HG02884 (cell line): ENCODE data around the gene NKTR.

ENCODE experiments used
- ATAC-seq: cut with Tn5 transposase; IDR thresholded peaks from one replicate; pipeline ENCODE4 v1.9.1; 2021; ENCODE audit warnings: mild to moderate bottlenecking, moderate library complexity; ENCODE audit not compliant: unreplicated experiment

NKTR gene

DNA sequence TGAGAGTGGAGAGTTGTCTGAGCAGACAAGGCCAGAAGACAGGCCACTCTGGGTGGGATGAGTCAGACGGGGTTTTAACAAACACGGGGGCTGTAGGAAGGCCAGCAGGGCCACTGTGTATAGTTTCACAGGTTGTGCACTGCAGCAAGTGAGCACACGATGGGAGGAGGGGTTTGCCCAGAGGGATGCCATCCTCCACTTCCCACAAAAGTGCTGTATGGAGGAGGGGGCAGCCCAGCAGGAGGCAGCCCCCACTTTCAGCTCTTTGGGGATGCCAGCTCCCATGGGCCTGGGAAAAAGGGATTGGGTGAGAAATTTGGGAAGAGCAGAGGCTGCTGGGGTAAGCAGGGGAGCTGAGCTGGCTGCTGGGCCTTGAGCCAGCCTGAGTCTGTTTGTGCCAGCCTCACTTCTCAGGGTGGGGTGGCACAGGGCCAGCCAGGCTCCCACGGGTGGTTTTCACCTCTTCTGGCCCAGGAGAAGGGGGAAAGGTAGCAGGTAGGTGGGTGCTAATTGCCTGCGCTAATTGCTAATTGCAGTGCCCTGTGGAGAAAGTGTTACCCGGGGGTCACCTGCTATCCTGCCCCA, 59.7 kb downstream of the NKTR start:
- no peak for ATAC-seq

DNA sequence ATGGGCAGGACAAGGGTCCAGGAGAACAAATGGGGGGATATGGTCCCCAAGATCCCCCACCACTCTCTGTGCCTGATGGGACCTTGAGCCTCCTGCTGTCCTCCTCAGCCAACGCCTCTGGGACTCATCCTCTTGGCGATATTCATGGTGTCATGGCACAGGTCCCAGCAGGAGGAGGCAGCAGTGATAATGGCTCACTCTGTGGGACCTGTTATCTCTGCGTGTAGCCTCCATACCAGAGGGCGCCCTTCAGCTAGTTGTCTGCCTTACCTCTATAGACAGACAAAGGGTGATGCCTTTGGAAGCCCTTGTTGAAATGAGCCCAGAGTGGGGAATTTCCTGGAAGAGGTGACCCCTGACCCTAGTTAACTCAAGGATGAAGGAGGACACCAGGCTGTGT, 60.4 kb downstream of the NKTR start:
- no peak for ATAC-seq

DNA sequence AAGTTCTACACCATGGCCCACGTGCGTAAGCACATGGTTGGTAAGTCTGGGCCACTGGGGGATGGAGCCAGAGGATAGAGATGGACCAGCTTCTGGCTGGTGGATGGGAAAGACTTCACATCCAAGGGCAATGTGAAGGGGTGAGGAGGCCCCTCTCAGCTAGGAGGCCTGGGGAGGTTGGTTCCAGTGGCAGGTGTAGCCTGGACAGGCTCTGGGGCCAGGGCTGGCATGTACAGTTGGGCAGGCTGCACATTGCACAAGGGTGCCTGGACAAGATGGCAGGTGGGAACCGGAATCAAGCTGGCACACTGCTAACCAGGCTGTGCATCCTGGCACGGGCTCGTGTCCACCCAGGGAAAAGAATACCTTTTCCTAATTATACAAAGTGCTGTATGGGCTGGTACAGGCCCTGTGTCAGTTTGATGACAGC, 61.1 kb downstream of the NKTR start:
- no peak for ATAC-seq

DNA sequence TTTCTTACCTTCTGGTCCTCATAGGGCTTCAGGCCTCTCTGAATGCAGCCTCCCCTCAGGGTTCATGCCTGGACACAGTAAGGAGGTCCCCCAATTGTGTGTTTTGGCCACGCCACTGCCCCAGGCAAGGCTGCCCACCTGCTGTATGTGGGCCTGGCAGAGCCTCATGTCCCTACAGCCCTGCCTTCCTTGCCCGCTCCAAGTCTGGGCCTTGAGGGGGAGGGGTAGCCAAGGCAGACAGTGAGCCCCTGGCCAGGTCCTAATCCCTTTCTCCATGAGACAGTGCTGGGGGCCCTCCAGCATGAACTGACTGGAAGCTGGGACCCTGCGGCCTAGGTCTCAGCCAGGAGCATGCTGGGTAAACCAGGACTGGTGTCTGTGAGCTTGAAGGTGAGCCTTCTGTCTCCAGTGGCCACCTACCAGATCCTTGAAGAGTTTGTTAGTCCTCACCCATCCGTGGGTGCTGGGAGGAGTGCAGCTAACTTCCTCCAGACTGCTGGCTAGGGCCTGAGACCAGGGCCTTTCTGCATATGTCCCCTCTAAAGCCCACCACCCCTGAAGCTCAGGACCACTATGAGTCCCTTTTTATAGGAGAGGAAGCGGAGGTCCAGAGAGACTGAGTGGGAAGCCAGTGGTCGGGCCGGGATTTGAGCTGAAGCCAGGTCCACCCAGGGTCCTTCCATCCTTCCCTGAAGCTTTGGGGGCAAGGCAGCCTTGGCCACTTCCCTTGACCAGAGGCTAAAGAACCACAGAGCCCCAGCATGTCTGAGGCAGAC, 61.7 kb downstream of the NKTR start:
- no peak for ATAC-seq

DNA sequence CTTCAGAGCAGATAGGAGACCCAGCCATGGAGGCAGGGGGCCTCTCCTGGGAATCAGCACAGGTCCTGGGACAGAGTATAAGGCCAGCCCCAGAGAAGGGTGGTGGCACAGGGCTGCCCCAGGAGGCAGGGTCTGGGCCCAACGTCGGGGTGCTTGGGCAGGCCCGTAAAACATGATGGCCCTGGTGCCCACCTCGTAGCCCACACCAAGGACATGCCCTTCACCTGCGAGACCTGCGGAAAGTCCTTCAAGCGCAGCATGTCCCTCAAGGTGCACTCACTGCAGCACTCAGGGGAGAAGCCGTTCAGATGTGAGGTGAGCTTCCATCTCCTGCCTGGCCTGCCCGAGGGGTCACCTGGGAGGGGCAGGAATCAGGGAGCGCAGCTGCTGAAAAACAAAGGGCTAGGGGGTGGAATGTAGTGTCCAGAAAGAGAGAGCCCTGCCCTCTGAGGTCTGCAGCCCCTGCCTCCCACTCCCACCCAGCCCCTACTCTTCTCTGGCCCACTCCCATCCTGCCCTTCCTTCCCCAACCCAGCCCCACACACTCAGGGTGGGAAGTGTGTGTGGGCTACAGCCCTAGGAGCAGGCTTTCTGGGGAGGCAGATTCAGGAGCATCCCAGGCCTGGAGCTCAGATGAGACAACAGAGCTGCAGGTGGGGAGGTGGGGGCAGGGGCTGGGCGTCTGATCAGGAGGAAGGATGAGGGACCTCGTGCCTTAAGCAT, 62.5 kb downstream of the NKTR start:
- ATAC-seq: no peak

DNA sequence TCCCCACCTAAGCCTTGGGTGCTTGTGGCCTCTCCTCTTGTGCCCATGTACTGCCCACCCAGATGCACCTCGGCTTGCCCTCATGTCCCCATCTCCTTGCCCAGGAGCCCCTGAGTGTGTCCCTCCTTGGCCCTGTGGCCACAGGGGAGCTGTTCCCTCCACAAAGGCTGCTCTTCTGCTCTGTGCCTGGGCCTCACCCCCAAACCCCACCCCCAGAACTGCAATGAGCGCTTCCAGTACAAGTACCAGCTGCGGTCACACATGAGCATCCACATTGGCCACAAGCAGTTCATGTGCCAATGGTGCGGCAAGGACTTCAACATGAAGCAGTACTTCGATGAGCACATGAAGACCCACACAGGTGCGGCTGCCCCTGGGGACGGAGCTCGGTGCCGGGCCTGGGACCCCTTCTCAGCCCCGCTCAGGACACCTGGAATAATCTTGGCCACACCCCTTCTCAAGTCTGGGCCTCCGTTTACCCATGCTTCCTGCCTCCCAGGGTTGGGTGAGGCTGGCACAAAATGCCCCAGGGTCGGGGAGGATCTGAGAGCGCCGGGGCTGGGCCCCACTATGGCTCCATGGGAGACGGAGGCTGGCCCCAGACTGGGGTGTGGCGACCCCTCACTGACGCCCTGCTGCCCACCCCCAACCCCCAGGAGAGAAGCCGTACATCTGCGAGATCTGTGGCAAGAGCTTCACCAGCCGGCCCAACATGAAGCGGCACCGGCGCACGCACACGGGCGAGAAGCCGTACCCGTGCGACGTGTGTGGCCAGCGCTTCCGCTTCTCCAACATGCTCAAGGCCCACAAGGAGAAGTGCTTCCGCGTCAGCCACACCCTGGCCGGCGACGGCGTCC, 63.3 kb downstream of the NKTR start:
- no peak for ATAC-seq

DNA sequence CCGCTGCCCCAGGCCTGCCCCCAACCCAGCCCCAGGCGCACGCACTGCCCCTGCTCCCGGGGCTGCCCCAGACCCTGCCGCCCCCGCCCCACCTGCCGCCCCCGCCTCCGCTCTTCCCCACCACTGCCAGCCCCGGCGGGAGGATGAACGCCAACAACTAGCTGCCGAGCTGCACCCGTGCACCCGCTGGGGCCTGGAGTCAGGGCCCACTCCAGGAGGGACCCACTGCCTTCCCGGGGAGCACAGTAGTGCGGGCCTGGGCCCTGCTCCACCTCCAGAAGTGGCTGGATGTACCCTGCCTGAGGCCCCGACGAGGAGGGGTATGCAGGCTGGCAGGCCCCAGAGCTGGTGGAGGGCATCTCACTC, 63.9 kb downstream of the NKTR start:
- ATAC-seq: no peak

DNA sequence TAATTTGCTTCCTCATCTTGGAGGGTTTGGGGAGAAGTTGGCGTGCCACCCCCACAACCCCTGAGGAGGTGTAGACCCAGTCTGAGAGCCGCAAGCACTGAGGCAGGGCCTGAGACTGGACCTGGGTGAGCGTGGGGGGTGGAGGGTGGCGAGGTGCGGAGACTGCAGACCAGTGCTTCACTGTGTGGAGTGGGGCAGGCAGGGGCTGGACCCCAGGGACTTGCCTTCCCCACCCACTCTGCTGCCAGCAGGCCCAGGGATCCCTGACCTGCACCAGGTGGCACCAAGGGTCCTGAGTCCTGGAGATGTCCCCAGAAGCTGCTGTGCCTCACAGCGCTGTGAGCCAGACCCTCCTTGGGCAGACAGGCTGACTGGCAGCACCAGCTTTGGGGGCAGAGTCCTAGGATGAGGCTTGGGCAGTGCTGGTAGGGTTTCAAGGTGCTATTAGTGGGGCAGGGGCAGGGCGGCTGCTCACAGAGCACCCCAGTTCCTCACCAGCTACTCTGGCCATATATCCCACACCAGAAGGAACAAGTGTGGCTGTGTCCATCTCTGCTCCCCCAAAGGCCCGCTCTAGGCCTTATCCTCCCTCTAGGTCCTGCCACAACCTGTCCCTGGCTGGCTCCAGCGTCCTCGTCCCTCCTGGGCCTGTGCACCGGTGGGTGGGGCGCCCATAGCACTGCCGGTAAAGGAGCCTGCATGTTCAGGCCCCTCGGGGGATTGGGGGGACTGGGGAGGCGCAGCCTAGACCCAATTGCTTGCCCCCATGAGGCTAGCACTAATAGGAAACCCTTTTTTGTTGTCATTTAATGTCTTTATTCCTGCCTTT, 64.8 kb downstream of the NKTR start:
- no peak for ATAC-seq

DNA sequence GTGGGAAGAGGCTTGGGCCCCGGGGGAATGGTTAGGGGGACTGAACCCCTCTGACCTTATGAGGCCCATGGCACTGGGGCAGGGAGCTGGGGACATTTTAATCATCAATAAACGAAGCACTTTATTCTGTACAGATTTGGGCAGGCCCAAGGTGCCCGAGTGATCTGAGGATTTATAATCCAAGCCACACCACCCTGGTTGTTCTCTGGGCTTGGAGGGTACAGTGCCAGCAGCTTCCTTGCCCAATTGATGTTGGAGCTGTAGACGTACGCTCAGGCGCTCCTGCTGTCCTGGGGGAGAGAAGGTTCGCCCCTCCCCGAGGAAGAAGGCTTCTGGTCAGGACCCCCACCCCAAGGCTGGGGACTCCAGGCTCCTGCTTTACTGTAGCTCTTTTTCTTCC, 65.5 kb downstream of the NKTR start:
- ATAC-seq: no peak

DNA sequence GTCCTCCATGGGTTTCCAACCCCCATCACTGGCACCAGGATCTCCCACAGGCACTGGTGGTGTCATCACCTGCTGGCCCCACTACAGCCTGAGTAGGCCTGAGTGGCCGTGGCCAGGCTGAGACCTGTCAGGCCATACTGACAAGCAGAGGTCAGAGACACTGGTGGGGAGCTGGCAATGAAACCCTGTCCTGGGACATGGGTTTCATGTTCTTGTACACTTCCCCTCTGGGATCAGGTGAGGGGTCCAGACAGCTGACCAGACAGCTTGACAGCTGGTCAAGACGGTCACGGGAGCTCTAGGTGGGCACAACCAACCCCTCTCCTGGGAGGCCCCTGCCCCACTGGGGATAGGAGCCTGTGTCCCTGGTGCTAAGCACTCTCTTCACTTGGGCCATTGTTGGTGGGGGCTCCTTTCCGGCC, 66.1 kb downstream of the NKTR start:
- ATAC-seq: no peak

DNA sequence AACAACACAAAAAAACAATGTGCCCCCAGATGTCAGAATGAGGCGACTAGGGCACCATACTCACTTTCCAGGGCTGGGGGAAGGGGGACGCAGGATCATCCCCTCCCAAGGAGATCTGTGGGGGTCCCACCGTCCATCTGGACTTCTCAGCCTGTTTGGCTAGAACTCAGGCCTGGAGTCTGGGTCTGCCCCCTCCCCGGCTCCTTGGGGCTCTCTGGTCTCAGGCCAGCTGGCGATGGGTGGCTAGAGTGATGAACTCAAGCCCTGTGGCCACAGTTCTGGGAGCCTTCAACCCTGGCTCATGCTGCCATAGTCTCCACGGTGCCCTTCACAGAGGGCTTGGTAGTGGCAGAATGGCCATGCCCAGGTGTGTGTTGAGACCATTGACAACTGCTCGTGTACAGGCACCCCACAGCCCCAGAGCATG, 66.6 kb downstream of the NKTR start:
- no peak for ATAC-seq

DNA sequence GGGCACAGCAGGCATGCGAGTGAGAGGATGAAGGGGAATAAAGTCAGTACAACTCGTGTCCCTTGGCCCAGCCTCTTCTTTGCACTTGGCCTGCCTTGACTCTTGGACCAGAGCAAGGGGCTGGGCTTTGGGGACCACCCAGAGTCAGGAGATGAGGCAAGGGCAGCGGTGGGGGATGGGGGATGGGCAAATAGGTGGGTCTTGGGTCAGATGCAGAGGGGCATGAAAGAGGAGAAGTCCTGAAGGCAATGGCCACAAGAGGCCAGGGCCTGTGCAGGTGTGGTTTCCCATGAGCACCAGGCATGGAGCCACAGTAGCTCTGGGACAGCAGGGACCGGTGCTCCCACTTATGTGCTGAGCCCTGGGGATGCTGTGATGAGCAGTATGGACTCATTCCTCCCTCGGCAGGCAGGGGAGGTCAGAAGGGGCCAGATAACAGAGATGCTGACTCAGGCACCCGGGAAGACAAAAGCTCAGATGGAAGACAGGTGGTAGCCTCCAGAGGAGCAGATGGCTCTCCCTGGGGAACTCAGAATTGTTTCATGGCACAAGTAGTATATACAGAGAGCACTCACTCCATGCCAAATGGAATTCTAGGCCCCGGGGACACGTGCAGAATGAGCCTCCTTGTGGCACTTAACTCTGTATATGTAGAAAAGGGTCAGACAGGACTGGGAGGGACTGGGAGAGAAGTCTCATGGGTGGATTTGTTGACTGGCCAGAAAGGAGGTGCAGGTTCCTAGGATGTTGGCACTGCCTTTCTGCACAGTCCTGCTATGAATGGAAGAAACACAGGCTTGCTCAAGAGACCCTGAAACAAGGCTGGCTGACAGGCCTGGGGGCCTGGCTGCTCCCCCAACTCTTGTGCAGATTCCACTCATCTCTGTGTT, 67.3 kb downstream of the NKTR start:
- ATAC-seq: no peak

DNA sequence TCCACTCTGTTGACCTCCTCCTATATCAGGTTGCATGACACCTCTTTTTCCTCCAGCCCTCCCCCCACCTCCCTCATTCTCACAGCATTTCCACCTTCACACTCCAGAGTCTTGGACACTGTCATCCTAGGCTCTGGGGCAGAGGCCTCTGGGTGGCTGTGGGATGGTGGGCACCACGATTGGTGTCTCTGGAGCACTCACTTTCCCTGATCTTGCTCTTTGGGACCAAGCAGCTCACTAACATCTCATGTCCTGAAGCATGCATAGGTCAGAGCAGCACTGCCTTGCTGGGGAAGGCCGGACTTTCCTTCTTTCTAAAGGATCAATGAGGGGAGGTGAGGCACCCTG, 67.9 kb downstream of the NKTR start:
- ATAC-seq: no peak

DNA sequence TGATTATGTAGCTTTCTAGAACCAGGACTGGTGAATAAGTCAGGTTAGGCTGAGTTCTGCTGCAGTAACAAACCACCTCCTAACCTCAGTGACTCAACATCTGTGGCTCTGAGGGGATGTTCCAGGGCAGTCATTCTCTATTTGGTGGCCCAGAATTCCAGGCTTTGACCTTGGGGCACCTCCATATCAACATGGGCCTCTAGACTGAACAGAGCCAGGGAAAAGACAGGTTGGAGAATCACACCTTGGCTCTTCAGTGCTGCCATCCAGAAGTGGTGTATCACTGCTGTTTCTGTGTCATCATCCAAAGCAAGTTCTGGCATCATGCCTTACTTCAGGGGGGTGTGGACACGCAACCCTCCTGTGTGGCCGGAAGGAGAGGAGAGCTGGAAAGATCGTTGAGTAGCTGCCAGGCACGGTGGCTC, 68.3 kb downstream of the NKTR start:
- no peak for ATAC-seq

DNA sequence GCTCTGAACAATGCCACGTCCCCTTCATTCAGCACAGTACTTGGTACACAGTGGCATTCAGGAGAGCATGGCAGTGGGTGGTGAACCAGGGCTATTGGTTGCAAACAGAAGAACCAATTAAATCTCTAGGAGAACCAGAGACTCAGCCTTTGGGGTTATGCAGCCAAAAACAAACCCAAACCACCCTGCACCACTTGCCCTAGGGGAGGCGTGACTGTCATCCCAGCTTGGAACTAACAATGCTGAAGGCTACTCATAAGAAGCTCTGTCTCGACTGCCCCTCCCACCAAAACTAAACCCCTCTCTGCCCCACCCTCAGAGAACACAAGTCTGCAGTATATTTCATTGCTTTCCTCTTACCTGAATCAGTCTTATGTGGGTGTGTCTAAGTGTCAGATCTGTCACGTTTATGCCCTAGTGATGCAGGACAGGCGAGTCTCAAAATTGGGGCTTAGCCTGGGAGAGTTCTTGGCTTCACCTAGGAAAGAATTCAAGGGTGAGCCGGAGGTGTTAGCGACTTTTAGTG, 69.6 kb downstream of the NKTR start:
- ATAC-seq: no peak

DNA sequence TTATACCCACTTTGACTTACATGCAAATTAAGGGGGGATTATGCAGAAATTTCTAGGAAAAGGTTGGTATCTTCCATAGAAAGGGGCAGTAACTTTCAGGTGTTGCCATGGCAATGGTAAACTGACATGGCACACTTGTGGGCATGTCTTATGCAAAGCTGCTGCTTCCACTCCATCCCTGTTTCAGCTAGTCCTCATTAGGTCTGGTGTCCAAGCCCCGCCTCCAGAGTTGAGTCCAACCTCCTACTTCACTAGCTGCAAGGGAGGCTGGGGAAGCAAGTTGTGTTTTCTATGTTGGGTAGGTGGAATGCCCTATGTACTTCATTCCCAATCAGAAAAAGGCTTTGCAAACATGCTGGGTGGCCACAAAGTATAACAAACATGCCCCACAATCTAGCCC, 70.2 kb downstream of the NKTR start:
- no peak for ATAC-seq

DNA sequence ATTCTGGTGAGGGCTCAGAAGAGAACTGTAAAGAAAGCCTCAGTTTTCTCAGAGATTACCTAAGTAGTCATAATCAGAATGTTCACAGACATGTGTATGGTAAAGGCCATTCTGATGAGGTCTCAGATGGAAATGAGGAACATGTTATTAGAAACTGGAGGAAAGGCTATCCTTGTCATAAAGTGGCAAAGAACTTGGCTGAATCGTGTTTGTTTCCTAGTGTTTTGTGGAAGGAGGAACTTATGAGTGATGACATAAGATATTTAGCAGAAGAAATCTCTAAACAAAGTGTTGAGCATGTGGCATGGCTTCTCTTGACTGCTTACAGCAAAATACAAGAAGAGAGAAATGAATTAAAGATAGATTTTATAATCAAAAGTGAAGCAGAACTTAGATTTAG, 72.0 kb downstream of the NKTR start:
- ATAC-seq: no peak

DNA sequence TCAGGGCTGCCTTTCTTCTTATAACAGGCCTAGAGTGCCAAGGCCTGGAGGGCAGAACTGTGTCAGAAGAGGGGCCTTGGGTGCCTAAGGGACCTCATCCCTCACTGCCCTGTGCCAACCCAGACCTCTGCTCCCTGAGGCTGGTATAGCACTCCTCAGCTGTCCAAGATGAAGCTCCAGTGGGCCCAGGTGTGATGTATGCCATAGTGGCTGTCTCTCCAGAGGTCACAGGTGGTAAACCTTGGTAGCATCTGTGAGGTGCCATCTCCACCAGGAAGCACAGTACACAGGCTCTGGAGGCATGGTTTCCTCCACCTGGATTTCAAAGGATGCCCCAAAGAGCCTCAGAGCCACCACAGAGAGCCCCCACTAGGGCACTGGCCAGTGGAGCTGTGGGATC, 72.6 kb downstream of the NKTR start:
- ATAC-seq: no peak

DNA sequence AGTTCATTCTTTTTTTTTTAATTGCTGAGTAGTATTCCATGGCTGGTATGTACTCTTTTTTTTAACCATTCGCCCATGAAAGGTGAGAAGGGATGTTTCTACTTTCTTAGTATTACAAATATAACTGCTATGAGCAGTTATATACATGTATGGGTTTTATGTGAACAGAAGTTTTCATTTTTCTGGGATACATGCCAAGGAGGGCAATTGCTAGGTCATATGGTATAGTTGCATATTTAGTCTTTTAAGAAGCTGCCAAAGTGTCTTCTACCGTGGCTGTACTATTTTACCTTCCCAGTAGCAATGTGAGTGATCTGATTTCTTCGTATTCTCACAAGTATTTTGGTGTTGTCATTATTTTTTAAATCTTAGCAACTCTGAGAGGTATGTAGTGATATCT, 73.7 kb downstream of the NKTR start:
- ATAC-seq: no peak
